GM12864 (cell line): ENCODE results near the gene PABPC1L.
A peak's percentile ranks its signal among the peaks of the same experiment; 100 is the strongest.

Experiments used
- DNase-seq: peaks from one replicate; pipeline ENCODE4 v3.0.0-alpha.2; 2011; ENCODE audit warnings: low read depth
- H3K4me3 ChIP-seq: 2 replicates; pipeline ENCODE4 v1.5.1; 2011; ENCODE audit warnings: mild to moderate bottlenecking, low read depth, low read length, control low read depth
- CTCF ChIP-seq: IDR thresholded peaks from 2 replicates; pipeline ENCODE4 v1.5.1; 2011; ENCODE audit warnings: low read depth, mild to moderate bottlenecking, moderate library complexity, low read length, control low read depth, inconsistent platforms; ENCODE audit errors: missing control alignments

PABPC1L gene

GRCh38 chr20:44979090-44979621 is 69.3 kb downstream of the PABPC1L start:
- peak; percentile 84 for DNase-seq
- TF ChIP-seq CTCF: no peak
- no peak overlapping the region for H3K4me3 ChIP-seq

- no peak for DNase-seq
- no peak for TF ChIP-seq CTCF
- H3K4me3 ChIP-seq: no peak overlapping the region
Observed at GRCh38 chr20:44981736-44982406, 72.0 kb downstream of the PABPC1L start.

- DNase-seq: no peak
- no peak for TF ChIP-seq CTCF
Observed at GRCh38 chr20:44983093-44983674, 73.3 kb downstream of the PABPC1L start.

GRCh38 chr20:44988631-44989171 is 78.8 kb downstream of the PABPC1L start:
- no peak overlapping the region for H3K4me3 ChIP-seq
- no peak for TF ChIP-seq CTCF
- DNase-seq: no peak

More at GRCh38 chr20:44983093-44983674, 73.3 kb downstream of the PABPC1L start:
- H3K4me3 ChIP-seq: no peak overlapping the region
